Nephron progenitor cell (in vitro differentiated cells): Measurements from ENCODE around the gene SCRG1.

ENCODE experiments used
- DNase-seq: peaks from one replicate; pipeline ENCODE4 v3.0.0; 2021
- H3K27ac Mint-ChIP-seq: 2 replicates; pipeline ENCODE4 v1.8.0; 2021; ENCODE audit warnings: mild to moderate bottlenecking, moderate library complexity, mixed read lengths
- H3K27me3 Mint-ChIP-seq: 2 replicates; pipeline ENCODE4 v1.8.0; 2021; ENCODE audit warnings: mild to moderate bottlenecking, low read depth, mixed read lengths; ENCODE audit not compliant: poor library complexity
- H3K36me3 Mint-ChIP-seq: 2 replicates; pipeline ENCODE4 v1.8.0; 2021; ENCODE audit warnings: low read depth, mixed read lengths
- H3K4me1 Mint-ChIP-seq: 2 replicates; pipeline ENCODE4 v1.8.0; 2021; ENCODE audit warnings: mixed read lengths
- H3K4me3 Mint-ChIP-seq: 2 replicates; pipeline ENCODE4 v1.8.0; 2021; ENCODE audit warnings: mild to moderate bottlenecking, moderate library complexity, mixed read lengths
- H3K9me3 Mint-ChIP-seq: 2 replicates; pipeline ENCODE4 v1.8.0; 2021; ENCODE audit warnings: mild to moderate bottlenecking, moderate library complexity, mixed read lengths
- CTCF ChIP-seq: fragments of 200-600 bp; sonication (generic); IDR thresholded peaks from 2 replicates; pipeline ENCODE4 v1.5.0; 2021; ENCODE audit warnings: antibody characterized with exemption

Gene SCRG1

DNA sequence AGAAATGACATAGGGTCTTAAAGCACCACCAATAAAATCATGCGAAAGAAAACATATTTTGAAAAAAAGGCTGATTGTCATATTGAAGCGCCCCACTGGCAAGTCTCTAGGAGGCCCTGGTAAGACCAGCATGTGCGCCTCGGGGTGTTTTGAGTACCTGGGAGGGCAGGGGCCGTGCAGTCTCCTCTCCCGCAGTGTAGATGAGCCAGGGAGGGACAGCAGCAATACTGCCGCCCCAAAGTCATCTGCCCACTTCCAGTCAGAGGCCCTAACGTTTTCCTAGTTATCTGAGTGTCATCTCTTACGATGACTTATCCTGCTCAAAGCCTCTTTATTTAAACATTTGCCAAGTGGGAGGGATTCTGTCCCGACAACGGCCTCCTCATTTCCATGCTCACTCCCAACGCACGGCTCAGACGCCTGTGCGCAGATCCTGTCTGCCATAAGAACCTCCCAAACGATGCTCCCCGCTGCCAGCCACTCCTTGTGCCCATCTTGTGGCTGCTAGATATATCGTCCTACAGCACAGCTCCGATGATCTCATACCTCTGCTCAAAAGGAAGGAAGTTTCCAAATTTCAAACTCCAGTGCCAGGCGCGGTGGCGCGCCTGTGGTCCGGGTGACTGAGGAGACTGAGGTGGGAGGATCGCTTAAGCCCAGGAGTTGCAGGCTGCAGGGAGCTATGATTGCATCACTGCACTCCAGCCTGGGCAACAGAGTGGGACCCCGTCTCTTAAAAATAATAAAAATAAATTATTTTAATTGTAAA, 17.2 kb upstream of the SCRG1 start:
- peaks cover 7% of the 10 kb centered on the region for H3K27me3 Mint-ChIP-seq

DNA sequence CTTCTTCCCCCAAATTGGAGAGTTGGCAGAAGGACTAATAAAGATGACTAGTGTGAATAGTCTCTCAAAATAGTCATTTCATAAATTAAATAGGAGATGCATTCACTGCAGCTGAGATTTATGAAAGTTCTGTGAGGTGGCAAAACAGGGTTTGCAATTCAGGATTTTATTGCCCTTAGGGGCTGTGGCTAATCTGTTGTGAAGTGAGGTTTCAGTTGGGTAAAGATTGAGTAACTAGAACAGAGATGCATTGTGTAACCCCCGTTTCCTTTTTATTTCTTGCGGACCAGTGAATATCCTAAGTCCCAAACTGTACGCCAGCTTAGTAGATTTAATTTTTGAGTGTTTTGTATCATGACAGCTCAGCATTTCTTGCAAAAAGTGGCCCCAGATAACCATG, 16.2 kb upstream of the SCRG1 start:
- Mint-ChIP-seq H3K36me3 (peaks cover 6% of the 10 kb centered on the region), H3K9me3 (no peaks in the 10 kb centered on the region), H3K4me3 (no peak overlapping the region), H3K27ac (peak overlapping the region; percentile 8), H3K4me1 (peaks cover 16% of the 10 kb centered on the region), H3K27me3 (peaks cover 7% of the 10 kb centered on the region)
- TF ChIP-seq CTCF = no peak
- no peak for DNase-seq

More for the DNA sequence above, 17.2 kb upstream of the SCRG1 start:
- no peaks in the 10 kb centered on the region for H3K9me3 Mint-ChIP-seq
- peak overlapping the region; percentile 57 for H3K27ac Mint-ChIP-seq
- no peak for TF ChIP-seq CTCF
- peaks cover 6% of the 10 kb centered on the region for H3K36me3 Mint-ChIP-seq
- peaks cover 11% of the 10 kb centered on the region for H3K4me1 Mint-ChIP-seq
- H3K4me3 Mint-ChIP-seq = no peak overlapping the region
- no peak for DNase-seq

DNA sequence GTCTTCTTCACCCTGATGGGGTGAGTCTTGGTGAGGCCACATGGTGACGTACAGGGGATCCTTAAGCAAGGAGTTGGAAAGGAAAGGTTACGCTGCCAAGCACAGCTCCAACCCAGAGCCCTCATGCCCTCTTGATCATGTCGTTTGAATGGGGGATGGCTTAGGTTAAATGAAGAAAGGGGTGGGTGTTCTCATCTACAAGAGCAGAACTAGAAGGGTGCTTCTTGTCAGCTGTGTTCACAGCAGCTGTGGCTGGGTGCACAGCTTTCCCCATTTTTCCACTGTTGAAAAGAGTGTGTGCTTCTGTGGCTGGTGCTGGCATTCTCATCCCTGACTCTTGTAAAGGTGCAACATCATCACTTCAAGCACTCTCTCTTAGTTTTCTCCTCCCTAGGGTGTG, 15.5 kb upstream of the SCRG1 start:
- H3K9me3 Mint-ChIP-seq = no peaks in the 10 kb centered on the region
- no peak for TF ChIP-seq CTCF
- H3K4me1 Mint-ChIP-seq = peaks cover 16% of the 10 kb centered on the region
- peaks cover 6% of the 10 kb centered on the region for H3K36me3 Mint-ChIP-seq
- no peak for DNase-seq
- H3K27ac Mint-ChIP-seq = no peak overlapping the region
- no peak overlapping the region for H3K4me3 Mint-ChIP-seq
- H3K27me3 Mint-ChIP-seq = peaks cover 7% of the 10 kb centered on the region

DNA sequence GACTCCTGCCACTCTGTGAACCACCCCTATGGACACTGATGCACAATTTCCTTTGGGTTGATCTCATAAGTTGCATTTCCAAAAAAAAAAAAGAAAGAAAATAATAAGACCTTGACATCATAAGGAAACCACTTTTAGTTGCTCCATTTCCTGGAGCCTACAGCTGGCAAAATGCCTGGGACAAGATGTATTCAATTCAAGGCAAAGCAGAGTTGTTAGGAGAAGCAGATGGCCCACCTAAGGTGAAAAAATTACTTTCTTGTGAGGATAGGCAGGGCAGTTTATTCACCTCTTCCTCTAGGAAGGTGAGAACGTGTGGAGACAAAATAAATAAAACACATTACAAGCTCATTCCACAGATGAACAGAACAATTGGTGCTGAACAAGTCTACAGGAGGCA, 14.1 kb upstream of the SCRG1 start:
- Mint-ChIP-seq H3K4me3 (no peak overlapping the region), H3K27ac (no peak overlapping the region), H3K9me3 (no peaks in the 10 kb centered on the region), H3K36me3 (peaks cover 9% of the 10 kb centered on the region), H3K4me1 (peaks cover 16% of the 10 kb centered on the region), H3K27me3 (no peaks in the 10 kb centered on the region)
- DNase-seq = no peak
- no peak for TF ChIP-seq CTCF

DNA sequence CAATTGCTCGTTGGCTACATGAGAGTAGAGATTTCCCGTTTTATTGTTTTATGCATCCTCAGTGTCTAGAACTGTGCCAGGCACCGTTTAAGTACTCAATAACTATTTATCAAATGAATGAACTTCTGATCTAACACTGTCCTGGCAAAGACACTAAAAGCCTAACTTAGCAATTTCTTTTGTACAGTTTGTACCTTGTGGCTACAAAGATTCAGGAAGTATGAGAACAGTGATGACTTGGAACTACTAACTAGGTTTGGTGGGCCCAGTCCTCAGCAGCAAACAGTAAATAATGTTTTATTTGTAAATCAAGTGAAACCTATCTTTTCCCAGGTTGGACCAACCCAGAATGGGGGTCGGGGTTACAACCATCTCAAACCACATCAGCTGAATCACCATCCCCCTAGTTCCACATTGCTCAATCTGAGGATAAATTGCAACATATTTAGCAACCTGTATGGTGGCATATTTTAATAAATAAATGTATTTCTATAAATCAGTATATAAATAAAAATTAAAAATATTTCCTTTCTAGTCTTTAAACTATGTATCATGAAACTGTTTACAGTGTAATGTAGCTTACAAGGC, 12.3 kb upstream of the SCRG1 start:
- no peak overlapping the region for H3K27ac Mint-ChIP-seq
- H3K27me3 Mint-ChIP-seq = no peaks in the 10 kb centered on the region
- no peak for DNase-seq
- TF ChIP-seq CTCF = no peak
- H3K9me3 Mint-ChIP-seq = no peaks in the 10 kb centered on the region
- peaks cover 16% of the 10 kb centered on the region for H3K36me3 Mint-ChIP-seq
- peaks cover 16% of the 10 kb centered on the region for H3K4me1 Mint-ChIP-seq
- no peak overlapping the region for H3K4me3 Mint-ChIP-seq

- no peak for DNase-seq
- Mint-ChIP-seq H3K27me3 (no peaks in the 10 kb centered on the region), H3K9me3 (no peaks in the 10 kb centered on the region), H3K4me1 (peaks cover 10% of the 10 kb centered on the region), H3K4me3 (no peak overlapping the region), H3K27ac (no peak overlapping the region), H3K36me3 (peaks cover 27% of the 10 kb centered on the region)
- no peak for TF ChIP-seq CTCF
Measured at GRCh38 chr4:173410079-173410478, 11.2 kb upstream of the SCRG1 start.
